HFF-Myc (cell line): ENCODE measurements around the gene RGS19.

Experiments
- DNase-seq: peaks from one replicate; pipeline ENCODE4 v3.0.0-alpha.2; 2011; ENCODE audit warnings: low read depth; ENCODE audit errors: extremely low read depth
- H3K4me3 ChIP-seq: replicated peaks from 2 replicates; pipeline ENCODE4 v1.5.1; 2011; ENCODE audit warnings: low read depth, mild to moderate bottlenecking, control low read depth, low read length
- CTCF ChIP-seq: IDR thresholded peaks from 2 replicates; pipeline ENCODE4 v1.5.1; 2012; ENCODE audit warnings: mild to moderate bottlenecking, low read depth, low read length, control low read depth; ENCODE audit errors: missing control alignments

The RGS19 gene

GRCh38 chr20:64065062-64065973 lies 14.0 kb downstream of the RGS19 start:
- H3K4me3 ChIP-seq, result no peak overlapping the region
- no peak for TF ChIP-seq CTCF
- no peak for DNase-seq

DNA sequence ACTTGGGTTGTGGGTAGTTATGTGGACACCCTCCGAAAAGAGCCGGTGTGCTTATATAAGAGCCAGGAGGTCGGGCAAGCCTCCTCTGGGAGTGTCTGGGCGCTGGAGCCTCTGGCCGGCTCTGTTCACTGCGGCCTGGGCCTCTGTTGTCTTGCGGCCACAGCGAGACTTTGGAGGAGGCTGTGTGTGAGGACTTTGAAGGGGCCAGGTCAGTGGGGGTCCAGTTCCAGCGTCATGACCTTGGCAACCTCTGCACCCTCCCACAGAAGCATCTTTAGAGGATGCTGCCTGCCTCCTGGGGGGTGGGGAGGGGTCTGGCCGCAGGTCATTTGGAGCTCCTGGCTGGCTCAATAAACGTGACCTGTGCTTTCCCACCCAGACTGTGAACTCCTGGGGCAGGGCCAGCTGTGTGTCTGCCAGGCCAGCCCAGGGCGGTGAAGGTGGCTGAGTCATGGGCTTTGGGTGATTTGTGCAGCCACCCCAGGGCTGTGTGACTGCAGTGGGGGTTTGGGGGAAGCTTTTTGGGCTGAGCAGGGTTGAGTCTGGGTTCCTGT lies 15.1 kb downstream of the RGS19 start:
- DNase-seq, result no peak

GRCh38 chr20:64063389-64064144 lies 15.8 kb downstream of the RGS19 start:
- DNase-seq, result no peak
- no peak for TF ChIP-seq CTCF
- peak overlapping the region; percentile 69 for H3K4me3 ChIP-seq

More for the DNA sequence above, 15.1 kb downstream of the RGS19 start:
- TF ChIP-seq CTCF, result no peak
- peak overlapping the region; percentile 69 for H3K4me3 ChIP-seq

DNA sequence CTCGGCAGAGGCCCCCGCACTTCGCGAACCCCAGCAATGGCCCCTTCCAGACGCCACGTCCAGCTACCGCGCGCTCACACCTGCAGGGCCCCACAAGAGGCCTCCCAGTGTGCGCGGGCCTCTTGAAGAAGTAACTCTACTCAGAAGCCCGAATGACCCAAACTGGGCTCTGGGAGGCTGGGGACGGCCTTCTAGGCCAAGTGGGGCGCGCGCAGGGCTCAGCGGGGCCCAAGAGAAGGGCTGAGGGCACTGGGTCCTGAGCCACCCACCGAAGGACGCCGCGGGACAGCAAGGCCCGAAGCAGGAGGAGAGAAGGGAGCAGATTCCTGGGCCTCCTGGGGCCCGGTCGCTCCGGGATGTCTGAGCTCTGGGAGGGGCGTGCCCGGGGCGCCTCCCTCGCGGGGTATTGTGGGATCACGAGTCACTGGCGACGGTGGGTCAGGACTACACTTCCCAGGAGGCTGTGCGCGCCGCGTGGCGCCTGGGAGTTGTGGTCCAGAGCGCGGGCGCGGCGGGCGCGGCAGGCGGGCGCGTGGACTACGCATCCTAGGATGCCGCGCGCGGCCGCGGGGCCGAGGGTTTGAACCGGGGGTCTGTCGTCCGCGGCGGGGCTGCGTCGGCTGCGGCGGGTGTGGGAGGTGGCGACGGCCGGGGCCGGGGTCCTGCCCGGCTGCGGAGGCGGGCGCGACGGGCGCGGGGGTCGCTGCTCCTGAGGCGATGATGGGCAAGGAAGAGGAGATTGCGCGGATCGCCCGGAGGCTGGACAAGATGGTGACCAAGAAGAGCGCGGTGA lies 16.5 kb downstream of the RGS19 start, which contains the start of gene TCEA2:
TCEA2 (plus strand) TSS at position 603 of the 793 bp plus-strand sequence; CDS start at position 718, 115 bp downstream.
- TF ChIP-seq CTCF, result no peak
- peak within 1 kb of the TSS; percentile 69 for H3K4me3 ChIP-seq
- DNase-seq, result peak; percentile 83

DNA sequence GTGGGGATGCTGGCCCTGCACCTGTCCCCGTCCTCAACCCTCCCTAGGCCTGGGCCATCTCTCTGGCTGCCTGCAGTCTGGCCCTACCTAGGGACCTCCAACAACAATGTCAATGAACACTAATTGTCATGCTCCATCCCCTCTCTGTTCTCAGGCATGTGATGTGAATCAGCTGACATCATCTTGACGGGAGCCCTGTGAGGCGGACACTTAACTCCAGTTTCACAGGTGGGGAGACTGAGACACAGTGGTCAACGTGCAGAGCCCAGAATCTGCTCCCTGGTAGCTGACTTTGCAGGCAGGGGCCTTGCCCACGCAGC lies 17.1 kb downstream of the RGS19 start:
- peak overlapping the region; percentile 69 for H3K4me3 ChIP-seq
- DNase-seq, result no peak
- no peak for TF ChIP-seq CTCF

GRCh38 chr20:64058536-64058935 lies 20.8 kb downstream of the RGS19 start:
- H3K4me3 ChIP-seq, result no peak overlapping the region
- no peak for DNase-seq

More at GRCh38 chr20:64058536-64058935, 20.8 kb downstream of the RGS19 start:
- TF ChIP-seq CTCF, result no peak
